Adrenal gland (tissue), 12 donors: Measurements from ENCODE around the gene SLC15A4. TPM values are rescaled to one million over a fixed set of nuclear protein-coding genes. Genes with fewer than 3 reads are reported as not detected.

ENCODE experiments used
- DNase-seq, 7 donors: peaks; one replicate each; pipeline ENCODE4 v3.0.0-alpha.2; 2019 to 2020
- H3K27ac ChIP-seq, 5 donors: fragments of 200-600 bp; sonication (generic) in 4 of 5; 1 replicate in 3 of 5; 2 replicates in 2 of 5; pipeline versions ENCODE4 v1.5.1 to v1.8.0; 2016 to 2020; ENCODE audit warnings: mild to moderate bottlenecking in 1 of 5
- H3K27me3 ChIP-seq: fragments of 200-600 bp; 2 replicates; pipeline ENCODE4 v1.8.0; 2021
- H3K36me3 ChIP-seq, 2 donors: fragments of 200-600 bp; replicated peaks in 1 of 2; 1 replicate in 1 of 2; 2 replicates in 1 of 2; pipeline versions ENCODE4 v1.5.1 to v1.8.0; 2018 to 2022
- H3K4me1 ChIP-seq, 2 donors: fragments of 200-600 bp; replicated peaks in 1 of 2; 1 replicate in 1 of 2; 2 replicates in 1 of 2; pipeline versions ENCODE4 v1.5.1 to v1.8.0; 2018 to 2021
- H3K4me3 ChIP-seq, 4 donors: fragments of 200-600 bp; sonication (generic) in 3 of 4; one replicate each; pipeline ENCODE4 v1.5.1; 2016 to 2018
- H3K9me3 ChIP-seq, 3 donors: fragments of 200-600 bp; sonication (generic) in 1 of 3; replicated peaks in 1 of 3; 1 replicate in 2 of 3; 2 replicates in 1 of 3; pipeline versions ENCODE4 v1.5.1 to v1.8.0; 2016 to 2021
- CTCF ChIP-seq, 6 experiments: fragments of 450-650 bp in 4 of 6; fragments of 200-600 bp in 2 of 6; sonication (generic) in 1 of 6; IDR thresholded peaks; 1 replicate in 5 of 6; 2 replicates in 1 of 6; pipeline versions ENCODE4 v1.5.1 to v1.8.0; 2016 to 2021; ENCODE audit warnings: antibody characterized with exemption in 6 of 6, mild to moderate bottlenecking in 2 of 6, moderate library complexity in 1 of 6
- POLR2A ChIP-seq, 2 donors: fragments of 450-650 bp; IDR thresholded peaks; one replicate each; pipeline ENCODE4 v1.6.1; 2017; ENCODE audit warnings: antibody characterized with exemption in 2 of 2, mild to moderate bottlenecking in 2 of 2, moderate library complexity in 1 of 2
- WGBS, 4 donors: extraction: QIAGEN DNeasy Blood & Tissue Kit in 2 of 4; methylation state at CpG; one replicate each; pipeline versions ENCODE4 v1.1.5 to v1.1.7; 2013 to 2017; 5-methylcytosine and 5-hydroxymethylcytosine counted together
- intact Hi-C, 2 donors: fragments of 100-400 bp; cut with DNase I; formaldehyde crosslinking; loops; one replicate each; pipeline versions ENCODE4 v1.14.1 to v1.15.0; 2022 to 2023
- polyA plus RNA-seq, 3 donors: library from polyadenylated mRNA; stranded (reverse); fragments of 200-250 nt in 2 of 3; fragments of 350-450 nt in 1 of 3; fragmentation: Illumina TruSeq in 1 of 3; extraction: RNeasy Lipid Tissue Mini Kit (QIAGEN cat#74804) in 1 of 3; gene quantifications; one replicate each; pipeline ENCODE4 v1.2.3, GENCODE V29; 2013 to 2014
- total RNA-seq, 9 donors: library from RNA; depleted of rRNA in 4 of 9; stranded (reverse); fragments of >200 nt in 4 of 9; fragments of 120-200 nt in 1 of 9; fragmentation: NEBNext Ultra II Directional in 1 of 9; extraction: Animal tissue kit (Norgen Biotek cat#: 25700) in 1 of 9; gene quantifications; one replicate each; pipeline versions ENCODE4 v1.1.0 to v1.2.4, GENCODE V29; 2013 to 2023
- donor health status: healthy with polysubstance abuse.
- donor health status: Bipolar disorder and iron deficiency.
- donor health status: DM: yes; HTN: yes; CAD: no.
- donor health status: DM: no; HTN: no; CAD: no.
- donor health status: DM: no; HTN: no; CAD: no.
- donor health status: DM: yes; HTN: yes; CAD: no.

Gene SLC15A4
- total and polyA plus RNA-seq, 12 donors: 7.1 to 31.5 (median 16.5) TPM

- Histone ChIP-seq H3K4me1 (no peaks in the 10 kb centered on the region), H3K27ac (peak overlapping the region in 1 of 5 donors; percentile 10), H3K9me3 (no peaks in the 10 kb centered on the region), H3K27me3 (no peaks in the 10 kb centered on the region), H3K36me3 (peaks cover 0 to 55% of the 10 kb centered on the region in 2 donors), H3K4me3 (no peak overlapping the region)
- TF ChIP-seq POLR2A (IDR thresholded peaks at IDR 0.05) (no peak), CTCF (IDR thresholded peaks at IDR 0.05) (no peak)
- intact Hi-C loops: no loop called here
- DNase-seq: no peak
- 56 to 89% (median 64%) methylated on average over 6 to 8 of the region's 8 CpGs for WGBS, 4 donors
Measured at GRCh38 chr12:128801879-128802391, 21.8 kb downstream of the SLC15A4 start.

- no peak overlapping the region for H3K27ac ChIP-seq
Measured at GRCh38 chr12:128800606-128801005, 23.2 kb downstream of the SLC15A4 start.

GRCh38 chr12:128798571-128799341 lies 25.0 kb downstream of the SLC15A4 start:
- intact Hi-C loops: no loop called here
- peaks cover 6 to 8% of the 10 kb centered on the region in 2 donors for H3K4me1 ChIP-seq
- H3K9me3 ChIP-seq: no peaks in the 10 kb centered on the region
- 87 to 92% (median 88%) methylated on average over 22 of the region's 22 CpGs for WGBS, 4 donors
- no peak for DNase-seq
- no peak for TF ChIP-seq POLR2A (IDR thresholded peaks at IDR 0.05)
- no peak for TF ChIP-seq CTCF (IDR thresholded peaks at IDR 0.05)
- peaks cover 0 to 65% of the 10 kb centered on the region in 2 donors for H3K36me3 ChIP-seq
- no peak overlapping the region for H3K27ac ChIP-seq
- no peak overlapping the region for H3K4me3 ChIP-seq
- H3K27me3 ChIP-seq: no peaks in the 10 kb centered on the region

More at GRCh38 chr12:128800606-128801005, 23.2 kb downstream of the SLC15A4 start:
- 97 to 98% (median 98%) methylated on average over 14 of the region's 14 CpGs for WGBS, 4 donors
- H3K4me3 ChIP-seq: no peak overlapping the region
- DNase-seq: no peak
- no peaks in the 10 kb centered on the region for H3K27me3 ChIP-seq
- peaks cover 0 to 57% of the 10 kb centered on the region in 2 donors for H3K36me3 ChIP-seq
- H3K9me3 ChIP-seq: no peaks in the 10 kb centered on the region
- no peak for TF ChIP-seq CTCF (IDR thresholded peaks at IDR 0.05)
- no peak for TF ChIP-seq POLR2A (IDR thresholded peaks at IDR 0.05)
- intact Hi-C loops: no loop called here
- no peaks in the 10 kb centered on the region for H3K4me1 ChIP-seq

- 81 to 87% (median 84%) methylated on average over 17 to 20 of the region's 20 CpGs for WGBS, 4 donors
- Histone ChIP-seq H3K36me3 (peaks cover 0 to 78% of the 10 kb centered on the region in 2 donors), H3K9me3 (no peaks in the 10 kb centered on the region), H3K4me3 (no peak overlapping the region), H3K27me3 (no peaks in the 10 kb centered on the region), H3K4me1 (peaks cover 6 to 11% of the 10 kb centered on the region in 2 donors), H3K27ac (no peak overlapping the region)
- DNase-seq: no peak
- intact Hi-C loops: no loop called here
- TF ChIP-seq POLR2A (IDR thresholded peaks at IDR 0.05) (no peak), CTCF (IDR thresholded peaks at IDR 0.05) (no peak)
Measured at GRCh38 chr12:128797119-128798118, 26.3 kb downstream of the SLC15A4 start.
